NCI-H2081 treated with DMSO at 0.1 percent for 48 hours (cell line): Measurements from ENCODE around the gene RIN3.

ENCODE experiments used
- DNase-seq: peaks from one replicate; lab custom pipeline; 2025; lab: John Stamatoyannopoulos, UW

Gene RIN3

DNA sequence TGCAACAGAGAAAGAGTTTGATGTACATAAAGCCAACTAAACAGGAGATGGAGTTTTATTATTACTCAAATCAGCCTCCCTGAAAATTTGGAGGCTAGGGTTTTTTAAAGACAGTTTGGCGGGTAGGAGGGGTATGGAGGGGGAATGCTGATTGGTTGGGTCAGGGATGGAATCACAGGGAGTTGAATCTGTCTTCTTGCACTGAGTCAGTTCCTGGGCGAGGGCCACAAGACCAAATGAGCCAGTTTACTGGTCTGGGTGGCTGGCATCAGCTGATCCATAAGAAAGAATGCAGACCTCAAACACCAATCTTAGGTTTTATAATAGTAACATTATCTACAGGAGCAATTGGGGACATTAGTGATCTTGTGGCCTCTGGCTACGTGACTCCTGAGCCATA lies 64.9 kb downstream of the RIN3 start:
- DNase-seq: no peak

DNA sequence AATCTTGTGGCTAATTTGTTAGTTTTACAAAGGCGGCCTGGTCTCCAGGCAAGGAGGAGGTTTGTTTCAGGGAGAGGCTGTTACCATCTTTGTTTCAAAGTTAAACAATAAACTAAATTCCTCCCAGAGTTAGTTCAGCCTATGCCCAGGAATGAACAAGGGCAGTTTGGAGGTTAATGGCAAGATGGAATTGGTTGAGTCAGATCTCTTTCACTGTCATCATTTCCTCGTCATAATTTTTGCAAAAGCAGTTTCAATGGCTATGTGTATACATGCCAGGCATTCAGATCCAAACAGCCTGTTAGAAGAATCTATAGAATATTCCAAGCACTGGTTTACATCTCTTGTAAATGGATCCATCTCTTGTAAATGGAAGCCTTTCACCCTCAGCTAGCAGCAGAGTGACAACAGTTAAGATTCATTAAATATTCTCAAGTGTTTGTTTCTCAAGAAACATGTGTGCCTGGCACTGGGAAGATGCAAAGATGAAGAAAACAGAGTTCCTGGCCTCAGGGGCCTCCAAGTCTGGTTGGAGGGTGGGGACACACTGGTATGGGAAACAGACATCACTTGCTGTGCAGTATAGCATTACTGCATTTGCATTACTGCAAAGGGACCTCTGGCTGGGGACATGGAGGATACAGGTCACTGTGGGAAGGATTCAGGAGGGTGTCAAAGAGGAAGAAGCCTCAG lies 65.8 kb downstream of the RIN3 start:
- DNase-seq: no peak

DNA sequence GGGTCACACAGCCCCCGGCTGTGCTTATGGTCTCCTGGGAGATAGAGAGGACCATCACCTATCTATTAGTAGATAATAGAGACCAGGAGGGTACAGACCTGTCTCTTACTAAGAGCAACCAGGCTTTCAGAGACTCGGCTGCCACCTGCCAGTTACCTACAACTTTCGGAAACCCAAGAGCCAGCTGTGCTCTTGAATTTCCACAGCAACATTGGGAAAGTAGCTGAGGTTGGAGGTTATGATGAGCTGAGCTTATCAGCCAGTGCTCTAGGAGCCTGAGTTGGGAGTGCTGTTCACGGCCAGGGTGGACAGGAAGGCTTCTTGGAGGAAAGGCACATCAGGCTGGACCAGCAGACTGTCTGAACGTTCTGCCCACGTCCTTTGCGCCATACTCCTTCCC lies 67.6 kb downstream of the RIN3 start:
- no peak for DNase-seq

DNA sequence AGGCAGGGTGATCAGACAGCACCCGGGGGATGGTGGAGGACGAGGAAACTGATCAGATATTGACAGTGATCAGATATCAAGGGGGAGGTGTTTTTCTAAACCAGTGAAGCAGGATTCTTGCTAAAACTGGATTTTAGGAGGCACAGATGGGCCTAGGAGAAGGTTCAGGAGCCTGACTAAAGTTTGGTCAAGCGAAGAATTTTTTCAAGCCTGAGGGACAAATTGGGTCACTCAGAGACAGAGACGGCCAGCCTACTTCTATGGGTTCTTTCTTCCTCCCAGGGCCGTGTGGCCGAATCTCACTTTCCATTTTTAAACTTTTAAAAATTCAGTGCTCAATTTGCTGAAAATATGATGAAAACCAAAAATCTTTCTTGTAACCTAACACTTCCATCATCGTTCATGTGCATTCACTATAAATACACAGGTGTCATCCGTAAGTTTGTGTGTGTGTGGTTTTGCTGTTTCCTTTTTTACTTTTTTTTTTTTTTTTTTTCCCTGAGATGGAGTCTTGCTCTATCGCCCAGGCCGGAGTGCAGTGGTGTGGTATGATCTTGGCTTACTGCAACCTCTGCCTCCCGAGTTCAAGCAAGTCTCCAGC lies 68.5 kb downstream of the RIN3 start:
- no peak for DNase-seq

DNA sequence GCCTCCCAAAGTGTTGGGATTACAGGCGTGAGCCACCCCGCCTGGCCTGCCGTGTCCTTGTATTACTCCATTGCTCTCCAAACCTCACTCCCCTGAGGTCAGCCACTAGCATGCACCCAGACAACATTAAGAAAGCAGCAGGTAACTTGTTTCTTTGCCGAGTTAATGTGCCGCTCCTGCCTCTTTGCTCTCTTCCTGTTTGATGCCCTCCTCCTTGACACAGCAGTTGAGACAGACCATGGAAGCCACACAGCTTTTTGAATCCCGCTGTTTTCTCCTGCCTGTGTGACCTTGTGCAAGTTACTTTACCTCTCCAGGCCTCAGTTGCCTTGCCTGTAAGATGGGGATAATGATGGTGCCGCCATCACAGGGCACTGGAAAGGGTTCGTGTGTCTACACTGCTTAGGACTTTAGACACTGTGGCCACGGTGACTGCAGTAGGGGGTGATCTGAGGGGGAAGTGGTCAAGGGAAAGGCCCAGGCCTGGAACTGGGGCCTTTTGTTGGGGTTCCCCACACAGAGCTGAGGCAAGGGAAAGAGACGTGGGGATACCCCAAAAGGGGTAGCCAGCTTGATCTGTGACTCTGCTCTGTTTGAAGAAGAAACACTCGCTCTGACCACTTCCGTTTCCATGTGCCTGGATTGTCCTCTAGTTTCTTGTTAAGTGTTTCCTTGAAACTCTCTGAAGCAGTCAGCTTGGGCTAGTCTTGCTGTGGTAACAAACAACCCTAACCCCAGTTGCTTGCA lies 69.3 kb downstream of the RIN3 start:
- DNase-seq: no peak

DNA sequence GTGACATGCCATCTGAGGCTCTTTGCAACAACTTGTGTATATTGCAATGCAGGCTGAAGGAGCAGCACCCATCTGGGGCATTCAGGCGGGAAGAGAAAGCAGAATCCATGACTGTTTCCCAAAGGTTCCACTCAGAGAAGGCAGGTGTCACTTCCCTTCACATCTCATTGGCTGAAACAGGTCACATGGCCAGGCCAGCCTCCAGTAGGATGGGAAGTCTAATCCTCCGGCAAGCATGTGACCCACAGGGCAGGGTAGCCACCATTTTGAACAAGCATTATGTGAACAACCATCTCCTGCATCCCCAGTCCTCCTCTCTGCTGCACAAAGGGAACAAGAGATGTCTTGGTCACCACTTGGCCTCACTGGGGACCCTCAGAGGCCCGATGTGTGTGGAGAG lies 70.6 kb downstream of the RIN3 start:
- DNase-seq: no peak

DNA sequence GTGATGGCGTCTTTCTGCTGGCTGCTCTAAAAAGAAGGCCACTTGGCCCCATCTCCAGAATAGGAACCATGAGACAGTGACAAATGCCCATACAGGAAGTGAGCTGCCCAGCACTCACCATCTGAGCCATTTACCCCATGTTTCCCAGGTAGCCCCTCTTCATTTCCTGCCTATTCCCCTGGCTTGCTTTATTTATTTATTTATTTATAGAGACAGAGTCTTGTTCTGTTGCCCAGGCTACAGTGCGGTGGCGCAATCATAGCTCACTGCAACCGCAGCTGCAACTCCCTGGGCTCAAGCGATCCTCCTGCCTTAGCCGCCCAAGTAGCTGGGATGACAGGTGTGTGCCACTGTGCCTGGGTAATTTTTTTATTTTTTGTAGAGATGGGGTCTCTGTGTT lies 71.2 kb downstream of the RIN3 start:
- no peak for DNase-seq

DNA sequence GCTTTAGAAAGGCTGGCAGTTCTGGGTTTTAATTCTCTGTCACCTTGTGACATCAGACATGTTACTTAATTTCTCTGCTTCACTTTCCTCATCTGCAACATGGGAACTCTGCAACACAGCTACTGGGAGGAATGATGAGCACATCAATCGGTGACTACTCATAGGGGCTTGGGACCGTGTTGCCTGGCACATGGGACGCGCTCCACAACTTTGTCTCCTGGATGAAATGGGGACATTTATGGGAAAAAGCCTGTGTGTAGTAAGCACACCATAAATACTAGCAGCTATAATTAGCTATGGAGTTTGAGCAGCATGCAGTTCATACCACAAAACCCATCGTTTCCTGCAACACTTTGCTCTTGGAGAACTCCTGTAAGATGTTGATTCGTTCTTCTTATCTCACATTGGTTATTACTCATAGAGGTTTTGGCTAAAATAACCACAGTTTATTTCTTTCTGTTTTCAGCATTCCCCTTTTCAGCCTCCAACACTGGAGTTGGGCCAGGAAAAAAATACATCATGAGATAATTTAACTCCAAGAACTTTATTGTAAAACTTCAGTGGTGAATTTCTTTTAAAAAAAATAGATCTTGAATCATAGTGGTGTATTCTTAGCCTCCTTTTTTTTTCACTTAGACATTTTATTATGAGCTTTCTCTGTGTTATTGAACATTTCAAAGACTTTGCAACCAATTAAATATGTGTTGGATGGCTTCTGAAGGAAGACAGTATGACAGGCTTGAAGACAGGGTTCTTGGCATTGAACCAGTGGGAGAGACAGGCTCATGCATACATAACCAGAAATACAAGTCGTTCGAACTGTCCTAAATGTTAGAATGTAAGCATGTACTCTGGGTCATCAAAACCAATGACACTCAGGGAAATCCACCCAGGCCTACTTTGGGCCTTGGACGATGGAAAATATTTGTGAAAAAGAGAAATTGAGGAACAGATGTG lies 72.7 kb downstream of the RIN3 start:
- no peak for DNase-seq

DNA sequence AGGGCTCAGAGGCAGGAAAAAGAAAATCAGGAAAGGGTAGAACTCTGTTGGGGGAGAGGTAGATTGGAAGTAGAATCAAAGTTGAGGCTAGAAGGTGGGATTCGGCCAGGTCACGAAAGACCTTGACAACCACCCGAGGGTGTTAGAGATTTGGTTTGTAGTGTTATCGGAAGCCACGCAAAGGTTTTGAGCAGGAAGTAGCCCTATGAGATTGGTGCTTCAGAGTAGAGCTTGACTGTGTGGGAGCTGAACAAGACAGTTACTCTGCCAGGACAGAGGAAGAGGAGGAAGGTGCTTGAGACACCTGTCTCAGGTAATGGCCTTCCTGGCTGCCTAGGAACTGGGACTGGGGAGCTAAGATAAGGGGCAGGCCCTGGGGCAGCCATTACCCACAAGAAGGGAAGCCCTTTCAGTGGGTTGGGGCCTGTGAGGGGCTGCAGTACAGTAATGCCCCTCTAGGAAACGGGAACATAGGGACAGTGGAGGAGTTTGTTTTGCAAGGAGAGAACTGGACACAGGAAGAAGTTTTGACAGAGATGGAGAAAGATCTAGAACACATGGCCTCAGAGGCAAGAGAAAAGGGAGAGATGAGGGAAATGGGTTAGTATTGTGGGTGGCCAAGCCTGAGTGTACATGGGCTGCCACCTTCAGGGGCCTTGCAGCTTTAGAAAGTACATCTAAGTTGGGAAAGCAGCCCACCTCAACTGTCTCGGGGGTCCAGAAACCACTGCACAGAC lies 73.5 kb downstream of the RIN3 start:
- no peak for DNase-seq

DNA sequence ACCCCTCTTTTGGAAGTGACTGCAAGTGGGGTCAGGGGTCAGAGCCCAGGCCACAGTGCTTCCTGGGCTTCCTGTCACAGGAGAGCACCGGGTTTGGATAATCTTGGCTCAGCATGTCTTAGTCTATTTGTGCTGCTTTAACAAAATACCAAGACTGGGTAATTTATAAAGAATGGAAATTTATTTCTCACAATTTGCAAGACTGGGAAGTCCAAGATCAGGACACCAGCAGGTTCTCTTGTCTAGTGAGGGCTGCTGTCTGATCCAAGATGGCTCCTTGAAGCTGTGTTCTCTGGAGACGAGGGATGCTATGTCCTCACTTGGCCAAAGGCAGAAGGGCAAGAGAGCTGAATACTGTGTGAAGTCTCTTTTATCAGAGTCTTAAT lies 74.1 kb downstream of the RIN3 start:
- no peak for DNase-seq

DNA sequence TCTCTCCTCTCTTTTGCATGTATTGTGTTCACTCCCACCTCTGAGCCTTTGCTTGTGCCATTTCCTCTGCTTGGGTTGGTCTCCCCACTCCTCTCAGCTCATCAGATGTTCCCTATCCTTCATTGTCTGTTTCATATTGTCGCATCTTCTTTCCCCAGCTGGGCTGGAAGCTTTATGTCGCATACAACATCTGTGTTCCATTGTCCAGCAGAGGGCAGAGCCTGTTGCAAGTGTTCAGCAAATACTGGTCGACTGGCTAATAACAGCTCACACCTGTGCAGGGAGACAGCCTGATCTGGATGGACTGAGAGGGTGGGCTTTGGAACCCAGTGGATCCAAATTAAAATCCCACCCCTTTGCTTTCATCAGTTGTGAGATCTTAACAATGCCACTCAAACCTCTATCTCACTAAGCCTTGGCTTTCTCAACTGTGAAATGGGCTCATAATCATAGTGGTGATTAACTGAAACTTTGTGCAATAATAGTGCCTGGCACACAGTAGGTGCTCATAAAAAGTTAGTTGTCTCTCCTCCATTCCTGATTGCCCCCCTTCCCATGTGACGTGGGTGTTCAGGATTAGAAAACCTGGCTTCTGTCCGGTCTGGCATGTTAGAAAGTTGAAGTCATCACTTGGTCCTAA lies 75.8 kb downstream of the RIN3 start:
- no peak for DNase-seq

DNA sequence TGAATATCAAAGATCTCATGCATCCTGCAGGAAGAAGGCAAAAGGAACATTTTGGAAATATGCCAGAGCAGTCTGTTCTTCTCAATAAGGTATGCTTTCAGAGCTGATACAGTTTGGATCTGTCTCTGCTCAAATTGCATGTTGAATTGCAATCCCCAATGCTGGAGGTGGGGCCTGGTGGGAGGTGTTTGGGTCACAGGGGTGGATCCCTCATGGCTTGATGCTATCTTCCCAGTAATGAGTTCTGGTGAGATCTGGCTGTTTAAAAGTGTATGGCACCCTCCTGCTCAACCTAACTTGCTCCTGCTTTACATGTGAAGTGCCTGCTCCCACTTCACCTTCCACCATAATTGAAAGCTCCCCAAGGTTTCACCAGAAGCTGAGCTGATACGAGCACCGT lies 76.6 kb downstream of the RIN3 start:
- DNase-seq: no peak

DNA sequence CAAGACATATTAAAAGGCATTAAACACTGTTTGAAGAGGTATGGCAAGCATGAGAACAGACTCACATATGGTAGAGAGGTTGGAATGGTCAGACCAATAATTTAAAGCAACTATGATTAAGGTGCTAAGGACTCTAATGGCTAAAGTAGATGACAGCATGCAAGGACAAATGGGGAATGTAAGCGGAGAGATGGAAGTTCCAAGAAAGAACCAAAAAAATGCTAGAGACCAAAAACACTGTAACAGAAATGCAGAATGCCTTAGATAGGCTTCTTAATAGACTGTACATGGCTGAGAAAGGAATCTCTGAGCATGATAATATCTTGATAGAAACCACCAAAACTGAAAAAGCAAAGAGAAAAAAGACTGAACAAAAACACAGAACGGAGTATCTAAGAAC lies 77.4 kb downstream of the RIN3 start:
- DNase-seq: no peak

DNA sequence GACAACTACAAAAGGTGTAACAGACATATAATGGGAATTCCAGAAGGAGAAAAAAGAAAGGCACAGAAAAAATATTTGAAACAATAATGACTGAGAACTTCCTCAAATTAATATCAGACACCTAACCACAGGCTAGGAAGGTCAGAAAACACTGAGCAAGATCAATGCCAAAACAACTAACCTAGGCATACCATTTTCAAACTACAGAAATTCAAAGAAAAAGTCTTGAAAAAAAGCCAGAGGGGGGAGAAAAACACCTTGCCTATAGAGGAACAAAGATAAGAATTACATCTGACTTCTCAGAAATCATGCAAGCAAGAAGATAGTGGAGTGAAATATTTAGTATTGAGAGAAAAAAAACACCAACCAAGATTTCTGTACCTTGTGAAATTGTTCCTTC lies 77.8 kb downstream of the RIN3 start:
- no peak for DNase-seq

DNA sequence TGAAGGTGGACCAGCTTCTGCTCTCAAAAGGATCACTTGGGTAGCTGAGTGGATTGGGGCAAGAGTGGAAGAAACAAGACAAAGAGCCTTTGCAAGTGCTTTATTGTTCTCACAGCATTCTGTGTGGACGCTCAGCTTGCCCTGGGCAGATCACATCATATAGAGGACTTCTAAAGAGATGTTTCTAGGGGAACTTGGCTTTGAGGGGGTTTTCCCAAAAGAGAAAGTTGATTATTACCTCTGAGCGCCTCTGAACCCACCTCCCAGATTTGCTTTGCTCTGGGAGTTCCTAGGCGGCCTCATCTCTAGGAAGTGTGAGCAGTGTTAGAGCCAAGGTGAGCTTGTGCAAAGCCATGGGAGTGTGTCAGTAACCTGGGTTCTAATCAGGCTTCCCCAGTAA lies 81.7 kb downstream of the RIN3 start:
- no peak for DNase-seq

DNA sequence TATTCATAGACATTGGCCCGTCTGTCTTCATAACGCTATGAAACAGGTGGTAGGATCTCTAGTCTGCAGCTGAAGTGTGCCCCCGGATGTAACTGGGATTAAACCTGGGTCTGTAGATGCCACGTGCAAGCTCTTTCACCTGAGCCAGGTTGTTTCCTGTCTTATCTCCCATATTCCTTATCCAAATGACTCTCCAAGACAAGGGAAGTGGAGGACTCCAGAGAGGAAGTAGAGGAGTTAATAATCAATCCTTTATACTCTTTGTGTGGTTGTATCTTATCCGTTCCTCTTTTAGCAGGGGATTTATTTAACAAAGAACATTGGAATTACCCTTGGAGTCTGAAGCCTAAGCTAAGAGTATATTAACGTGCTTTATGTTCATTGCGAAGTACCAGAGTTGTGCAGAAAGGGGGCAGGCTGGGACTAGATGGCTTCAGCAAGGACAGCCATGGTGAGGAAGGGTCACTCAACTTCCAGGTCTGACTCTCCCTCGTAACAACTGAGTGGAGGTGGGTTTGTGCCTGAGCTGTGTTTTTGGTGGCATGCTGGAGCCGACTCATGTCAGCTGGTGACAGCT lies 82.8 kb downstream of the RIN3 start:
- DNase-seq: no peak

DNA sequence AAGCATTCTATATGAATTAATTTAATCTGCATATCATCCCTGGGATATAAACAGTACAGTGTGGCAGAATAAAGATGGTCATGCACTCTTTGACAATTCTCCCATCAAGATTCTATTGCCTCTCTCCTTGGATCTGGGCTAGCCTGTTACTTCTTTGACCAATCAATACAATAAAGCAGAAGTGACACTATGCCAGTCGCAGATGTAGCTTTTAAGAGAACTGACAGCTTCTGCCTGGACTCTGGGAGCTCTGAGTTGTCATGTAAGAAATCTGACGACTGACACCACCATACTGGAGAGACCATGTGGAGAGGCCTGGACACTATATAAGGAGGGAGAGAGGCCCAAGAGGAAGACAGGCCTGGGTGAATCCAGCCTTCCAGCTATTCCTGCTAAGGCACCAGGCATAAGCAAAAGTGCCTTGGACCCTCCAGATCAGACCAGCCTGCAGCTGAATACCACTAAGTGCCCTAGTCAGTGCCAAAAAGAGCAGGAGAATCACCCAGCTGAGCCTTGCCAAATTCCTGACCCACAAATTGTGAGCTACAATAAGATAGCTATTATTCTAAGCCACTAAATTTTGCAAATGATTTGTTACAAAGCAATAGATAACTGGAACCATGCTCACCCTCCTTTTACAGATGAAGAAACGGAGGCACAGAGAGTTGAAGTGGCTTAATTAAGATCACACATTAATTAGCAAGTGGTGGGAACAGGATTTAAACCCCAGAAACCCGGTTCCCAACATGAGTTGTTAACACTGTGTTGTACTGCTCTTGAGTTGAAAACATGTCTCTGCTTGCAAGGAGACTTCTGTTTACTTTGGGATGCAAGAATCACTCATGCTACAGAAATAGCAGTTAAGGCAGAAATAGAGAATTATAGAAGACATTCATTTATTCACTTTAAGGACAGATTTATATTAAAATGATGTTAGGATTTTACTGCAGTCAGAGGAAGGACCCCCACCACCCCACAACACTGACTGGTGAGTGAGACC lies 84.6 kb downstream of the RIN3 start:
- DNase-seq: no peak

DNA sequence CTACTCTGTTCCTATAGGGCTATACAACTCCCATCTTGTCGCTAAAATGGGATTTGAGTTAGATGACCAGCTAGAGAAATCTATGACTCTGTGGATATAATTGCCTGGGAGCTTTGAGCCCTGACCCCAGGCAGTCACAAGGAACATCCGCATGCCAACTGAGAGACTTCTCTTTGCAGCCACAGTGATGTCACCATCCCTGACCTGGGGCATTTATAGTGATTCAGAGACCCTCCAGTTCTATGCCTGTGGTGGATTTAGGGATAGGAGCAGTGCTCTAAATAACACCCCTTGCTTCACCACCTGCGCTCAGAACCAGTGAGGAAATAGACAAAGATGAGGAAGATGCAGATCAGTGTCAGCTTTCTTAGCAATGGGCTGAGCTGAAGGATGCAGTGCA lies 86.2 kb downstream of the RIN3 start:
- DNase-seq: no peak

DNA sequence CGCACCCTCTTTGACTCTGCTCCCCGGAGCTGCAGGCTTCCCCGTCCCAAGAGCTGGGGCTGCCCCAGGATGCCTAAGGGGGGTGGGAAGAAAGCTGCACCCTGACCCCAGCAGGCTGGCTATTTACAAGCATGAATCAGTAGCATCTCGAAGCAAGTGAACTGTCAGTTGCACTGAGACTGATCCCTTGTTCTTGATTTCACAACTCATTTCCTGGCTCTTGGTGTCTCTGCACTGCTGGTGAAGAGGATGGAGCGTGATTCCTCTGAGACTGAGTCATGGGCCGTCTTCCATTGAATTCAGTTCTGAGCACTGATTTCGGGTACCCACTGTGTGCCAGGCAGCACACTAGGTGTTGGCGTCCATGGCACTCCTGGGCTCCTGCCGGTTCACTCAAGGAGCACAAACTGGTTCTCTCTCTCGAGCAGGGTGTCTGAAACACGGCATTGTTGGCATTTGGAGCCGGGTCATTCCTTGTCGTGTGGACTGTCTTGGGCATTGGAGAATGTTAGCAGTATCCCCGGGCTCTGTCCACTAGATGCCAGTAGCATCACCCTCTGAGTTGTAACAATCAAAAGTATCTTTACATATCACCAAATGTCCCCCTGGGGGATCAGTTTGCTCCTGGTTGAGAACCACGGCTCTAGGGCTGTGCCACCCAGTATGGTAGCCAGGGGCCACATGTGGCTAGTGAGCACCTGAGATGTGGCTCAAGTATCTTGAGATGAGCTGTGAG lies 86.9 kb downstream of the RIN3 start:
- DNase-seq: no peak
